K562 (cell line): ENCODE results near the gene FBLN2. TPM values are rescaled to one million over a fixed set of nuclear protein-coding genes. Genes with fewer than 3 reads are reported as not detected.
A peak's percentile ranks its signal among the peaks of the same experiment; 100 is the strongest.
"Not testable (repeated sequence)": the region's sequence is repeated elsewhere in the genome, so short reads cannot be mapped to it uniquely, and the experiment has no call there.

Experiments
- ATAC-seq: fragments of 200-7000 bp; cut with Tn5 transposase; 3 replicates; pipeline ENCODE4 v1.9.1; 2020; ENCODE audit warnings: moderate library complexity
- BruUV-seq: library from RNA; stranded (reverse); fragments of 400-500 nt; replicated peaks from 2 replicates; lab custom pipeline; 2021; lab: Mats Ljungman, UMichigan
- CTCF ChIA-PET: fragments of 300-600 bp; formaldehyde crosslinking; extraction: SDS; loops from one replicate; lab custom pipeline; 2021; ENCODE audit warnings: low intra/inter-chr PET ratio; lab: Yijun Ruan, JAX
- POLR2A ChIA-PET: fragments of 300-600, 350-650 bp; sonication (Branson Sonifier 250); formaldehyde crosslinking; extraction: SDS; loops from one replicate; lab custom pipeline; 2021; ENCODE audit warnings: antibody characterized with exemption, inconsistent platforms; lab: Yijun Ruan, JAX
- DNase-seq, 4 experiments: peaks; one replicate each; pipeline versions ENCODE4 v3.0.0 to v3.0.0-alpha.2; 2011 to 2018; ENCODE audit warnings: low spot score in 3 of 4, mixed read lengths in 3 of 4; ENCODE audit errors: extremely low read depth in 1 of 4
- FAIRE-seq: peaks from 2 replicates; lab custom pipeline; 2011; peaks lifted over from hg19 to GRCh38; lab: Jason Lieb, UNC
- H2AFZ ChIP-seq: 2 replicates; pipeline ENCODE4 v1.6.0; 2011; ENCODE audit warnings: low read depth, low read length, control low read depth, inconsistent platforms
- H3K27ac ChIP-seq: fragments of 200-600 bp; 3 replicates; pipeline ENCODE4 v1.8.0; 2011; ENCODE audit warnings: low read depth, mild to moderate bottlenecking, control low read depth, inconsistent platforms, low read length, moderate library complexity, mixed read lengths; ENCODE audit errors: extremely low read depth
- H3K27me3 ChIP-seq, 2 experiments: fragments of 300-600 bp in 1 of 2; 2 replicates in 1 of 2; 3 replicates in 1 of 2; pipeline versions ENCODE4 v1.6.0 to v1.8.0; 2011; ENCODE audit warnings: inconsistent platforms in 2 of 2, low read length in 2 of 2, mild to moderate bottlenecking in 1 of 2, mixed read lengths in 1 of 2, moderate library complexity in 1 of 2; ENCODE audit not compliant: control insufficient read depth in 2 of 2, insufficient read depth in 2 of 2
- H3K36me3 ChIP-seq: fragments of 300-600 bp; 3 replicates; pipeline ENCODE4 v1.8.0; 2011; ENCODE audit warnings: mild to moderate bottlenecking, low read length, inconsistent platforms; ENCODE audit not compliant: control insufficient read depth, insufficient read depth
- H3K4me1 ChIP-seq, 2 experiments: fragments of 200-600 bp in 1 of 2; replicated peaks in 1 of 2; 2 replicates in 1 of 2; 3 replicates in 1 of 2; pipeline versions ENCODE4 v1.5.1 to v1.8.0; 2011; ENCODE audit warnings: inconsistent platforms in 2 of 2, low read length in 2 of 2, mild to moderate bottlenecking in 1 of 2, mixed read lengths in 1 of 2, moderate library complexity in 1 of 2; ENCODE audit not compliant: control insufficient read depth in 2 of 2, insufficient read depth in 2 of 2
- H3K4me2 ChIP-seq: 2 replicates; pipeline ENCODE4 v1.6.1; 2011; ENCODE audit warnings: low read length, control low read depth, inconsistent platforms, mixed read lengths; ENCODE audit not compliant: insufficient read depth
- H3K4me3 ChIP-seq: fragments of 200-600 bp; sonication (generic), shearing (Covaris generic); 2 replicates; pipeline ENCODE4 v1.5.1; 2016; ENCODE audit warnings: control low read depth, inconsistent platforms
- H3K79me2 ChIP-seq: fragments of 200-600 bp; 3 replicates; pipeline ENCODE4 v1.8.0; 2011; ENCODE audit warnings: low read length, inconsistent platforms; ENCODE audit not compliant: control insufficient read depth, insufficient read depth
- H3K9ac ChIP-seq, 2 experiments: 2 replicates each; pipeline versions ENCODE4 v1.6.0 to v1.6.1; 2011; ENCODE audit warnings: low read depth in 2 of 2, low read length in 2 of 2, control low read depth in 1 of 2, inconsistent platforms in 1 of 2, mild to moderate bottlenecking in 1 of 2, mixed read lengths in 1 of 2; ENCODE audit not compliant: insufficient read depth in 1 of 2
- H3K9me1 ChIP-seq: one replicate; pipeline ENCODE4 v1.6.0; 2011; ENCODE audit warnings: inconsistent platforms, mild to moderate bottlenecking, low read length, moderate library complexity; ENCODE audit not compliant: control insufficient read depth, insufficient read depth
- H3K9me3 ChIP-seq: replicated peaks from 2 replicates; pipeline ENCODE4 v1.5.1; 2011; ENCODE audit warnings: low read depth, low read length, inconsistent platforms; ENCODE audit not compliant: control insufficient read depth, insufficient read depth
- H4K20me1 ChIP-seq: replicated peaks from 2 replicates; pipeline ENCODE4 v1.6.1; 2011; ENCODE audit warnings: low read length, inconsistent platforms, mixed read lengths; ENCODE audit not compliant: control insufficient read depth, insufficient read depth
- DMBX1 ChIP-seq: fragments of 250-450 bp; sonication (Bioruptor Pico); IDR thresholded peaks from 2 replicates; pipeline ENCODE4 v1.8.0; 2022; ENCODE audit warnings: inconsistent platforms, mild to moderate bottlenecking, moderate library complexity, borderline replicate concordance
- KHSRP ChIP-seq: fragments of 450-650 bp; IDR thresholded peaks from 2 replicates; pipeline ENCODE4 v1.6.1; 2017
- KLF10 ChIP-seq: fragments of 250-450 bp; sonication (Bioruptor Pico); IDR thresholded peaks from 2 replicates; pipeline ENCODE4 v1.6.1; 2021; ENCODE audit warnings: matching md5 sums
- PHF21A ChIP-seq: fragments of 450-650 bp; IDR thresholded peaks from 2 replicates; pipeline ENCODE4 v1.6.1; 2017; ENCODE audit warnings: low read depth, borderline replicate concordance
- POLR2H ChIP-seq: IDR thresholded peaks from 2 replicates; pipeline ENCODE4 v1.6.1; 2016; ENCODE audit warnings: missing genetic modification characterization, low read depth, mild to moderate bottlenecking, control low read depth, missing compliant biosample characterization, moderate library complexity
- RB1 ChIP-seq: fragments of 450-650 bp; IDR thresholded peaks from 2 replicates; pipeline ENCODE4 v1.6.1; 2017; ENCODE audit warnings: low read depth, mild to moderate bottlenecking
- SMARCA4 ChIP-seq: fragments of 450-650 bp; IDR thresholded peaks from 2 replicates; pipeline ENCODE4 v1.6.1; 2016
- STAG1 ChIP-seq: sonication (generic); formaldehyde crosslinking; IDR thresholded peaks from 2 replicates; pipeline ENCODE4 v1.5.0; 2020; ENCODE audit warnings: missing genetic modification reagents, borderline replicate concordance
- TBP ChIP-seq: optimal IDR thresholded peaks from 2 replicates; pipeline ENCODE3; 2011; ENCODE audit warnings: low read depth, low read length, improper control_type of control experiment
- TEAD2 ChIP-seq: fragments of 450-650 bp; IDR thresholded peaks from 2 replicates; pipeline ENCODE4 v1.6.1; 2016; ENCODE audit warnings: missing genetic modification characterization, control low read depth, missing compliant biosample characterization
- THRB ChIP-seq: fragments of 450-650 bp; formaldehyde crosslinking; conservative IDR thresholded peaks from 2 replicates; pipeline ENCODE4 v1.4.0; 2022; ENCODE audit warnings: mild to moderate bottlenecking, missing genetic modification characterization
- YY1 ChIP-seq, 3 experiments: IDR thresholded peaks; 2 replicates each; pipeline ENCODE4 v1.6.1; 2011; ENCODE audit warnings: low read length in 2 of 3, mild to moderate bottlenecking in 2 of 3, moderate library complexity in 2 of 3, borderline replicate concordance in 1 of 3, control low read depth in 1 of 3, low read depth in 1 of 3; ENCODE audit not compliant: insufficient read depth in 3 of 3, insufficient replicate concordance in 2 of 3, control insufficient read depth in 1 of 3, insufficient read length in 1 of 3; ENCODE audit errors: extremely low read depth in 1 of 3
- WGBS: fragments of 100-300 bp; shearing (Covaris generic); methylation state at CpG from one replicate; pipeline ENCODE4 v1.1.6; 2016; ENCODE audit warnings: low coverage, mixed read lengths; ENCODE audit not compliant: insufficient coverage; ENCODE audit errors: missing lambda C conversion rate; 5-methylcytosine and 5-hydroxymethylcytosine counted together
- in situ Hi-C: fragments of 300-500 bp; cut with MboI; formaldehyde crosslinking; loops from 4 replicates; pipeline ENCODE4 v1.15.0; 2018; ENCODE audit warnings: inconsistent platforms, mixed read lengths
- intact Hi-C: fragments of 100-400 bp; cut with micrococcal nuclease; formaldehyde crosslinking; loops from 2 replicates; pipeline ENCODE4 v1.14.2; 2022
- polyA plus RNA-seq, 8 experiments: library from polyadenylated mRNA; depleted of rRNA in 4 of 8; stranded (reverse) in 5 of 8; unstranded in 3 of 8; fragments of >200 nt; fragmentation: Nextera tagmentation in 2 of 8; fragmentation: Illumina TruSeq in 1 of 8; extraction: Ambion mirVana in 2 of 8; extraction: Trizol in 1 of 8; gene quantifications; 2 replicates each; pipeline versions ENCODE4 v1.2.1 to v1.2.3, GENCODE V29; 2011 to 2014; ENCODE audit warnings: inconsistent platforms in 1 of 8, missing spikeins in 1 of 8
- total RNA-seq, 7 experiments: library from RNA; depleted of rRNA in 6 of 7; stranded (reverse); fragments of >200 nt in 6 of 7; fragmentation: Illumina TruSeq in 2 of 7; extraction: Trizol in 2 of 7; gene quantifications; 2 replicates each; pipeline versions ENCODE4 v1.2.1 to v1.2.3, GENCODE V29; 2011 to 2021; ENCODE audit warnings: low replicate concordance in 1 of 7

FBLN2 gene
- total and polyA plus RNA-seq, 9 of the 15 experiments (the other 6 are each of a cell fraction or from before 2014, with no cell fraction given) = 0.03 to 0.10 (median 0.04) TPM; not detected in 6

GRCh38 chr3:13499246-13499645 lies 49.7 kb upstream of the FBLN2 start:
- H3K9ac ChIP-seq, H3K4me3 ChIP-seq, ATAC-seq, H3K9me1 ChIP-seq, BruUV-seq, H3K9me3 ChIP-seq, H3K79me2 ChIP-seq, H3K4me2 ChIP-seq, DNase-seq, H3K36me3 ChIP-seq, FAIRE-seq, H3K27ac ChIP-seq, H3K27me3 ChIP-seq, H2AFZ ChIP-seq: not testable (repeated sequence)
- 41% methylated on average over 11 of the region's 11 CpGs for WGBS
- ChIA-PET POLR2A (interaction anchor here (1.0 to 1.1 kb wide), 2 partner anchors 12 to 18 kb away, joined by 3 to 4 read pairs; no protein-coding TSS in a partner anchor), CTCF (interaction anchor here (2.8 to 3.0 kb wide), 2 partner anchors 149 to 151 kb away, joined by 13 to 16 read pairs; no protein-coding TSS in a partner anchor)
- intact Hi-C loops (loop anchor here (5.0 kb wide), 2 partner anchors 38 to 383 kb away; partner anchors contain the start of gene WNT7A), in situ Hi-C loops (loop anchor here (5.0 to 10.0 kb wide), 2 partner anchors 148 to 386 kb away; partner anchors contain the start of gene WNT7A)
- H4K20me1 ChIP-seq = peaks cover 24% of the 10 kb centered on the region
- peaks cover 0 to 11% of the 10 kb centered on the region in 2 experiments; a peak in 2 of 5 replicates for H3K4me1 ChIP-seq

DNA sequence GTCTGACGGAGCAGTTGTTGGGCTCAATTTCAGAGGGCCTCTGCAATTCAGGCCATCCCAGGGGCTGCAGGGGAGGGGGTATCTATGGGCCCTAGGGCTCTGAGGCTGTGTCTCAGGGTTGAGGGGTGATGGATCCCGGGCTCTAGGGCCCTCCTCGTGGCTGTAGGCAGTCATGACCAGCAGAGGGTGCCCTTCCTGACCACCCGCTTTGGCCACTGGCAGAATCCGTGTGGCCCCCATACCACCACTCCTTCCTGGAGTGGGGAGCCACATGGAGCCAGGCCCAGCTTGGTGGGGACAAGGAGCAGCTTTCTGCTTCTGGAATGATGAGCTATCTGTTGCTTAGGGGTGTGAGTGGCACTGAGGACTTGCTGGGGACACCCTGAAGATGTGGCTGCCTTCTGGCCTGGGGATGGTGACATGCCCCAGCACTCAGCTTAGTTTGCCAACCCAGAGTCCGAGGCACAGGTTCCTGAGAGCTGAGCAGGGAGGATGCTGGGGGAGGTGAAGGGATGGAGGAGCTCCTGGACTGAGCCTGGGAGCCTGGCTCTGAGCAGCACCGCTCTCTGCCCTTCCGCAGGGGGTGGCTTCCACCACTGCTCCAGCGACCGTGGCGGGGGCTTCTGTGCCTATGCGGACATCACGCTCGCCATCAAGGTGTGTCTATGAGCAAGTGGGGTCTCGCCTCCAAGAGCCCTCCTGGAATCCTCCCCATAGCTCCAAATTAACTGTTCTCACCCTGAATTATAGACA lies 48.6 kb upstream of the FBLN2 start:
- no peak overlapping the region for H3K9ac ChIP-seq
- TF ChIP-seq PHF21A = no peak
- TF ChIP-seq SMARCA4 = no peak
- no peak for TF ChIP-seq STAG1 (CRISPR knock-in tag)
- TF ChIP-seq TBP = no peak
- peak; percentile 54; the same call in 1 of the 2 replicates for TF ChIP-seq THRB
- no peak for TF ChIP-seq DMBX1 (CRISPR knock-in tag)
- TF ChIP-seq TEAD2 = no peak
- TF ChIP-seq POLR2H (tag) = no peak
- TF ChIP-seq RB1 = 0 out of 2 replicates have a peak, but pooled peaks have one; percentile 23
- TF ChIP-seq KLF10 = no peak
- TF ChIP-seq KHSRP = no peak
- peak in 1 of 3 experiments; percentile 13 for TF ChIP-seq YY1 (IDR thresholded peaks at IDR 0.05; ENCODE audit: borderline replicate concordance in 1 of 3, control insufficient read depth in 1 of 3, extremely low read depth in 1 of 3, insufficient read depth in 3 of 3, insufficient read length in 1 of 3, insufficient replicate concordance in 2 of 3, low read depth in 1 of 3, low read length in 2 of 3)

More for the DNA sequence above, 48.6 kb upstream of the FBLN2 start:
- Histone ChIP-seq H4K20me1 (peaks cover 16% of the 10 kb centered on the region), H2AFZ (no peak overlapping the region), H3K4me3 (no peak overlapping the region), H3K4me1 (peaks cover 0 to 10% of the 10 kb centered on the region in 2 experiments; a peak in 2 of 5 replicates), H3K9me3 (no peaks in the 10 kb centered on the region), H3K27me3 (peaks cover 0 to 7% of the 10 kb centered on the region in 2 experiments; a peak in 2 of 5 replicates), H3K36me3 (no peaks in the 10 kb centered on the region), H3K27ac (no peak overlapping the region), H3K79me2 (no peaks in the 10 kb centered on the region), H3K9me1 (no peaks in the 10 kb centered on the region), H3K4me2 (no peak overlapping the region)
- peak; percentile 71 for FAIRE-seq
- in situ Hi-C loops = no loop called here
- ChIA-PET POLR2A (interaction anchor here (0.7 to 1.1 kb wide), 2 partner anchors 19 to 886 kb away, joined by 3 to 4 read pairs; no protein-coding TSS in a partner anchor), CTCF (interaction anchor here (0.6 to 3.0 kb wide), 3 partner anchors 36 to 150 kb away, joined by 5 to 16 read pairs (median 13); no protein-coding TSS in a partner anchor)
- DNase-seq = peak; percentile 64 to 84 (median 80)
- ATAC-seq = peak; percentile 80
- intact Hi-C loops = loop anchor here (1.0 kb wide), 1 partner anchor 148 kb away; no protein-coding TSS in a partner anchor
- WGBS = 27% methylated on average over 15 of the region's 15 CpGs
- BruUV-seq = no TSS peak
